Hematopoietic multipotent progenitor cell treated with erythropoietin and hydrocortisone succinate and interleukin-3 and kit ligand, for 4 days (in vitro differentiated cells): ENCODE results near the gene MINAR1.

ENCODE experiments used
- DNase-seq: peaks from one replicate; pipeline ENCODE4 v3.0.0-alpha.2; 2015

The MINAR1 gene

GRCh38 chr15:79466488-79466887 lies 34.4 kb downstream of the MINAR1 start:
- DNase-seq = no peak

GRCh38 chr15:79467865-79468586 lies 35.9 kb downstream of the MINAR1 start:
- no peak for DNase-seq

- DNase-seq = no peak
Observed at GRCh38 chr15:79472446-79472845, 40.3 kb downstream of the MINAR1 start.

- DNase-seq = no peak
Observed at GRCh38 chr15:79474252-79474651, 42.1 kb downstream of the MINAR1 start.

- no peak for DNase-seq
Observed at GRCh38 chr15:79475306-79475705, 43.2 kb downstream of the MINAR1 start.

GRCh38 chr15:79478108-79478507 lies 46.0 kb downstream of the MINAR1 start:
- DNase-seq = no peak

- DNase-seq = no peak
Observed at GRCh38 chr15:79479616-79480015, 47.5 kb downstream of the MINAR1 start.

GRCh38 chr15:79481793-79482192 lies 49.7 kb downstream of the MINAR1 start:
- DNase-seq = no peak
